Erythroblast (primary cell): ENCODE data around the gene SH2D3A.
"Not testable (repeated sequence)": the region's sequence is repeated elsewhere in the genome, so short reads cannot be mapped to it uniquely, and the experiment has no call there.

Source experiments
- DNase-seq, 2 experiments: peaks; one replicate each; lab custom pipeline; 2025; lab: John Stamatoyannopoulos, UW
- GATA1 ChIP-seq: IDR thresholded peaks from 2 replicates; pipeline ENCODE4 v1.6.1; 2011; ENCODE audit warnings: low read depth, mild to moderate bottlenecking, control low read depth, low read length, moderate library complexity
- POLR2A ChIP-seq: IDR thresholded peaks from 2 replicates; pipeline ENCODE4 v1.6.1; 2011; ENCODE audit warnings: mild to moderate bottlenecking, low read length

The SH2D3A gene

GRCh38 chr19:6797646-6798045 is 30.4 kb upstream of the SH2D3A start:
- no peak for DNase-seq
- TF ChIP-seq POLR2A (no peak), GATA1 (no peak)

- TF ChIP-seq POLR2A (no peak), GATA1 (no peak)
- DNase-seq = no peak
Observed at GRCh38 chr19:6796278-6796677, 29.0 kb upstream of the SH2D3A start.

- DNase-seq = no peak
Observed at GRCh38 chr19:6794686-6795431, 27.6 kb upstream of the SH2D3A start.

GRCh38 chr19:6793973-6794372 is 26.7 kb upstream of the SH2D3A start:
- no peak for TF ChIP-seq GATA1
- TF ChIP-seq POLR2A = no peak
- DNase-seq = no peak

More at GRCh38 chr19:6794686-6795431, 27.6 kb upstream of the SH2D3A start:
- TF ChIP-seq POLR2A (no peak), GATA1 (no peak)

- no peak for DNase-seq
- TF ChIP-seq GATA1 = no peak
Observed at GRCh38 chr19:6793411-6793810, 26.2 kb upstream of the SH2D3A start.

GRCh38 chr19:6791237-6791636 is 24.0 kb upstream of the SH2D3A start:
- no peak for DNase-seq
- TF ChIP-seq POLR2A = no peak
- no peak for TF ChIP-seq GATA1

GRCh38 chr19:6790194-6791128 is 23.2 kb upstream of the SH2D3A start:
- TF ChIP-seq POLR2A (no peak), GATA1 (no peak)

GRCh38 chr19:6788896-6789295 is 21.7 kb upstream of the SH2D3A start:
- DNase-seq = no peak
- TF ChIP-seq GATA1 = no peak
- no peak for TF ChIP-seq POLR2A

More at GRCh38 chr19:6790194-6791128, 23.2 kb upstream of the SH2D3A start:
- DNase-seq = no peak

- TF ChIP-seq GATA1 (no peak), POLR2A (no peak)
- no peak for DNase-seq
Observed at GRCh38 chr19:6787393-6787792, 20.2 kb upstream of the SH2D3A start.

GRCh38 chr19:6779206-6779605 is 12.0 kb upstream of the SH2D3A start:
- TF ChIP-seq POLR2A (no peak), GATA1 (no peak)

GRCh38 chr19:6778386-6778785 is 11.2 kb upstream of the SH2D3A start:
- TF ChIP-seq POLR2A (no peak), GATA1 (no peak)
- DNase-seq = no peak

More at GRCh38 chr19:6779206-6779605, 12.0 kb upstream of the SH2D3A start:
- no peak for DNase-seq

GRCh38 chr19:6777434-6777833 is 10.2 kb upstream of the SH2D3A start:
- no peak for DNase-seq
- no peak for TF ChIP-seq GATA1
- no peak for TF ChIP-seq POLR2A

- TF ChIP-seq GATA1 = no peak
- no peak for TF ChIP-seq POLR2A
- DNase-seq = no peak
Observed at GRCh38 chr19:6776999-6777398, 9.8 kb upstream of the SH2D3A start.

- not testable (repeated sequence) for DNase-seq
Observed at GRCh38 chr19:6776045-6776444, 8.8 kb upstream of the SH2D3A start.
